ENCODE measurements around the gene PPP2R5C. TPM values are rescaled to one million over a fixed set of nuclear protein-coding genes. Genes with fewer than 3 reads are reported as not detected.

The PPP2R5C gene
- total RNA-seq, 1 donor from 2014 or later, result 71.5 TPM

GRCh38 chr14:101853455-101854018 lies 92.0 kb downstream of the PPP2R5C start:
- Mint-ChIP-seq H3K4me3 (ENCODE audit: unreplicated experiment) (no peak overlapping the region), H3K27ac (ENCODE audit: unreplicated experiment) (peak overlapping the region; percentile 69), H3K9me3 (ENCODE audit: unreplicated experiment) (no peaks in the 10 kb centered on the region), H3K4me1 (ENCODE audit: unreplicated experiment) (peaks cover 17% of the 10 kb centered on the region), H3K36me3 (ENCODE audit: low read depth, unreplicated experiment) (no peaks in the 10 kb centered on the region), H3K27me3 (ENCODE audit: unreplicated experiment) (no peaks in the 10 kb centered on the region)
- no peak for DNase-seq (ENCODE audit: low spot score)
- TF ChIP-seq, protein P1, sequence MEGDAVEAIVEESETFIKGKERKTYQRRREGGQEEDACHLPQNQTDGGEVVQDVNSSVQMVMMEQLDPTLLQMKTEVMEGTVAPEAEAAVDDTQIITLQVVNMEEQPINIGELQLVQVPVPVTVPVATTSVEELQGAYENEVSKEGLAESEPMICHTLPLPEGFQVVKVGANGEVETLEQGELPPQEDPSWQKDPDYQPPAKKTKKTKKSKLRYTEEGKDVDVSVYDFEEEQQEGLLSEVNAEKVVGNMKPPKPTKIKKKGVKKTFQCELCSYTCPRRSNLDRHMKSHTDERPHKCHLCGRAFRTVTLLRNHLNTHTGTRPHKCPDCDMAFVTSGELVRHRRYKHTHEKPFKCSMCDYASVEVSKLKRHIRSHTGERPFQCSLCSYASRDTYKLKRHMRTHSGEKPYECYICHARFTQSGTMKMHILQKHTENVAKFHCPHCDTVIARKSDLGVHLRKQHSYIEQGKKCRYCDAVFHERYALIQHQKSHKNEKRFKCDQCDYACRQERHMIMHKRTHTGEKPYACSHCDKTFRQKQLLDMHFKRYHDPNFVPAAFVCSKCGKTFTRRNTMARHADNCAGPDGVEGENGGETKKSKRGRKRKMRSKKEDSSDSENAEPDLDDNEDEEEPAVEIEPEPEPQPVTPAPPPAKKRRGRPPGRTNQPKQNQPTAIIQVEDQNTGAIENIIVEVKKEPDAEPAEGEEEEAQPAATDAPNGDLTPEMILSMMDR (IDR thresholded peaks at IDR 0.05; ENCODE audit: unreplicated experiment), result no peak

DNA sequence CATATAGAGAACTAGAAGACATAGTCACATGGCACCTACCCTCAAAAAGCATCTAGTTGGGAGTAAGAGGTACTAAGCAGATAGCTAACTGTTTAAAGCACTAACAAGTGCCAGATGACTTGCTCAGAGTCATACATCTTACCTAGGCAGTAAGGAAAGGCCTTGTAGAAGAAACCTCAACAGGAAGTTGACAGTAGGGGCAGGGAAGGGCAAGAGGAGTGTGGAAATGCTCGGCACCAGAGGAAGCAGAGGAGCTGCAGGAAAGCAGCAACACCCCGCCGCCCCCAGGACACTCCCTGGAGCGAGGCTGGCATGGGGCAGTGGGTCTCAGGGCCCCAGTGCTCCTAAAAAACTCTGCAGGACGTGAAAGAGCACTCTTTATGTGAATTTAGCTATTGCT lies 92.9 kb downstream of the PPP2R5C start:
- Mint-ChIP-seq H3K4me1 (ENCODE audit: unreplicated experiment) (peaks cover 17% of the 10 kb centered on the region), H3K27me3 (ENCODE audit: unreplicated experiment) (no peaks in the 10 kb centered on the region), H3K36me3 (ENCODE audit: low read depth, unreplicated experiment) (no peaks in the 10 kb centered on the region), H3K27ac (ENCODE audit: unreplicated experiment) (peak overlapping the region; percentile 69), H3K4me3 (ENCODE audit: unreplicated experiment) (no peak overlapping the region), H3K9me3 (ENCODE audit: unreplicated experiment) (no peaks in the 10 kb centered on the region)
- TF ChIP-seq, protein P1 (IDR thresholded peaks at IDR 0.05; ENCODE audit: unreplicated experiment), result no peak
- peak; percentile 21 for DNase-seq (ENCODE audit: low spot score)

DNA sequence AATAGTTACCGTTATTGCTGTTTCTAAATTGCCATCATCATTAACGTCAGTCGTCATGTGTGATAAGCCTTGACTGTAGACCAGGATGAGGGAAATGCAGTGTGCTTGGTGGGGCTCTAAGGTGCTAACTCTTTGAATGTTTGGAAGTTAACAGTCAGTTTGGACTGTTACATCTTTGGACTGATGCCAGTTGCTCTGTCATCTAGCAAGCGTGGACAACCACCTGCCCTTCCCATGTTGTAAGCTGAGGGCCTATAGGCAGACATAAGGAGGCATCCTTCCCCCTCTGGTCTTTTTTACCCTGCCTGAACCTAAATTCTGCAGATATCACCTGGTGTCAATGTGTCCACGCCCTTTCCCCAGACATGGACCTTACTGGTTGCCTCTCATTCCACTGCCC lies 94.4 kb downstream of the PPP2R5C start:
- Mint-ChIP-seq H3K27me3 (ENCODE audit: unreplicated experiment) (peaks cover 2% of the 10 kb centered on the region), H3K27ac (ENCODE audit: unreplicated experiment) (no peak overlapping the region), H3K4me3 (ENCODE audit: unreplicated experiment) (no peak overlapping the region), H3K9me3 (ENCODE audit: unreplicated experiment) (no peaks in the 10 kb centered on the region), H3K36me3 (ENCODE audit: low read depth, unreplicated experiment) (no peaks in the 10 kb centered on the region), H3K4me1 (ENCODE audit: unreplicated experiment) (peaks cover 17% of the 10 kb centered on the region)
- no peak for DNase-seq (ENCODE audit: low spot score)
- TF ChIP-seq, protein P1 (IDR thresholded peaks at IDR 0.05; ENCODE audit: unreplicated experiment), result no peak

GRCh38 chr14:101856536-101856935 lies 95.0 kb downstream of the PPP2R5C start:
- Mint-ChIP-seq H3K9me3 (ENCODE audit: unreplicated experiment) (no peaks in the 10 kb centered on the region), H3K27me3 (ENCODE audit: unreplicated experiment) (peaks cover 2% of the 10 kb centered on the region), H3K27ac (ENCODE audit: unreplicated experiment) (no peak overlapping the region), H3K4me1 (ENCODE audit: unreplicated experiment) (peaks cover 17% of the 10 kb centered on the region), H3K4me3 (ENCODE audit: unreplicated experiment) (no peak overlapping the region), H3K36me3 (ENCODE audit: low read depth, unreplicated experiment) (no peaks in the 10 kb centered on the region)
- DNase-seq (ENCODE audit: low spot score), result no peak
- TF ChIP-seq, protein P1 (IDR thresholded peaks at IDR 0.05; ENCODE audit: unreplicated experiment), result no peak

GRCh38 chr14:101857226-101857625 lies 95.7 kb downstream of the PPP2R5C start:
- DNase-seq (ENCODE audit: low spot score), result no peak
- no peaks in the 10 kb centered on the region for H3K9me3 Mint-ChIP-seq (ENCODE audit: unreplicated experiment)
- H3K4me1 Mint-ChIP-seq (ENCODE audit: unreplicated experiment), result peaks cover 17% of the 10 kb centered on the region
- TF ChIP-seq, protein P1 (IDR thresholded peaks at IDR 0.05; ENCODE audit: unreplicated experiment), result no peak
- H3K27me3 Mint-ChIP-seq (ENCODE audit: unreplicated experiment), result peaks cover 2% of the 10 kb centered on the region
- H3K36me3 Mint-ChIP-seq (ENCODE audit: low read depth, unreplicated experiment), result no peaks in the 10 kb centered on the region
- no peak overlapping the region for H3K27ac Mint-ChIP-seq (ENCODE audit: unreplicated experiment)
- H3K4me3 Mint-ChIP-seq (ENCODE audit: unreplicated experiment), result peak overlapping the region; percentile 44
